DMS 273 (cell line): Measurements from ENCODE around the gene MT1G.
A peak's percentile ranks its signal among the peaks of the same experiment; 100 is the strongest.
"Not testable (repeated sequence)": the region's sequence is repeated elsewhere in the genome, so short reads cannot be mapped to it uniquely, and the experiment has no call there.

Source experiments
- DNase-seq: peaks from one replicate; lab custom pipeline; 2025; ENCODE audit not compliant: unreplicated experiment; lab: John Stamatoyannopoulos, UW

MT1G gene

DNA sequence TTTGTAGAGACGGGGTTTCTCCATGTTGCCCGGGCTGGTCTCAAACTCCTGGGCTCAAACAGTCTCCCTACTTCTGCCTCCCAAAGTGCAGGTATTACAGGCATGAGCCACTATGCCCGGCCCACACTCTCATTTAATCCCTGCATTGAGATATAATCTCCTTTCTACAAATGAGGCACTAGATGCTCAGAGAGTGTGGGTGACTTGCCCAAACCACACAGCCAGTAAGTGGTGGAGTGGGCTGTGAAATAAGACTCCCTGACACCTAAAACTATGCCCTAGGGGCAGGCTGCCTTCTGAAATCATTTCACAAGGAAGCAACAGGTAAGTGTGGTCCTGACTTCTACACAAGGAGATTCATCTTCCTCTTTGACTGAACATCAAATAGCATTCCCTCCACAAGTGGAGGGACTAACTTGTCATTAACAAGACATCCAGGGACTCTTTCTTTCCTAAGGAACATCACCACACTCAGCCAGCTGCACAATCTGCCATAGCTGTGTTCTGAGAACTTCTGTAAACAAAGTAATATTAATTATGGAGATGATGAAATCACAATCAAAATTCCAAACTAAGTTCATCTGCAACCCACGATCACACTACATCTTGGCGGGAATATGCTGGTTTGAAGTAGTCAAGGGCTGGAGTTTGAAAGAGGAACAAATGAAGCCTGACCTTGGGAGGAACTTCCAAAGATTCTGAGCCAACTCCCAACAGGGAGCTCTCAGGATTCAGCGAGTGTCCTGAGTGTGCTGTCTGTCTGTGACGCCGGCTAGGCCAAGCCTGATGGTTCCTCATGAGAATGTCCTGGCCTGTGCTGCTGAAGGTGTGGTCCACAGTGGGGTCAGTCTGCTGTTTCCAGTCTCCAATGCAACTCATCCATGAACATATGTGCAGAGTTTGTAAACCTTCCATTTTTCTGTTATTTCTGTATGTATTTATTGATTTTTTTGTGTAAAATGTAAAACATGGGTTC lies 2.3 kb downstream of the MT1G start:
- DNase-seq, result not testable (repeated sequence)

DNA sequence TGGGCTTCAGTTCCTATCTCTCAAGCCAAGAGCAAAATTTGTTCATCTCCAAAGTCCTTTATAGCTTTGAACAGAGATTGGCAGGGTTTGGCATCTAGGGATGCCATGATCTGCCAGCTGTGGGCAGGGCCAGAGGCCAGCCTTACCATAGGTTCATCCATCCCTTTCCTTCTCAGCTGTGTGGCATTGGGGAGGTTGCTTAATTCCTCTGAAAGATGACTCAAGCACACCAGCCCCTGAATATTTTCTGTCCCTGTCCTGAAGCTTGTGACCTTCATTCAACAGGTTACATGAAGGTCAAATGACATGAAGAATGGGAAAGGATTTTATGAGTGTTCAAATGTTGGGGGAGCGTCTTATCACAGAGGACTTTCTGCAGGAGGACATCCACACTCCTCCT lies 3.4 kb downstream of the MT1G start:
- no peak for DNase-seq

DNA sequence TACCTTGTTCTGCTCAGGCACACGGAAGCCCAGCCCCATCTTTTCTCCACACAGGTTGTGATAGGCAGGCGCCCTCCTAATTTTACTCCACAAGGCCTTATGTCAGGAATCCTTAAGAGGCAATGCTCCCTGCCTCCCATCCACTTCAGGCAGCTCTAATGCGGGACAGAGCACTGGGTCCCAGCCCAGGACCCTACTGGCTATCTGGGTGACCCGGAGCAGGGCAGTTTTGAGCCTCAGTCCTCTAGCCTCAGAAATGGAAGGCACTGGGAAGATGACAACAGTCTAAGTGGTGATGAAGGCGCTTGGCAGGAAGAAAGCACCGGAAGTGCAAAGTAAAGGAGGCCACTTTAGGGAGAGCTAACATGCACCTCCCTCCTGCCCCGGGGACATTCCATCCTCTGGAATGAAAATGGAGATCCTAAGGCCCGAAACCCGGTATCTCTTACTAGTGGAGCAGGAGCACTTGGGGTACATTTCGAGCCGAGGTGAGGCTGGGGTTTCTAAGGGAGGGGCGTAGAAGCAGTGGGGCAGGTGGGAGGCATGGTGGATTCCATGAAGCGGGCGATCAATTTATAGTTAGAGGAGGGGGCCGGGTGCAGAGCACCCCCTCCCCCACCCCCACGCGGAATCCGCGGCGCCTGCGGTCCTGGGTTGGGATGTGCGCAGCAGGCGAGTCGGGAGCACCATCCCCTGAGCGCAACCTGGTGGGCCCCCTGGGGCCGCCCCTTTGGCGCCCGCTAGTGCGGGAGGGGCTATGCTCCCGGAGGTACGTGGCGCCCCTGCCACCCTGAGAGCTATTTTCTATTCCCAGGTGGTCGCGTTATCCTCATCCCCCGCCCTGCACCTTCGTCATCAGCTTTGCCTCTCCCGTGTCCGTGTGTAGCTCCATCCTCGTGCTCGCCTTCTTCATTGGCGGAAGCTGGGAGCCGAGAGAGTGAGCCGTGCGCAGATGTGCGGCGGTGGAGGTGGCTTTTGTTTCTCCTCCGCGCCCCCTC lies 5.2 kb downstream of the MT1G start:
- no peak for DNase-seq

DNA sequence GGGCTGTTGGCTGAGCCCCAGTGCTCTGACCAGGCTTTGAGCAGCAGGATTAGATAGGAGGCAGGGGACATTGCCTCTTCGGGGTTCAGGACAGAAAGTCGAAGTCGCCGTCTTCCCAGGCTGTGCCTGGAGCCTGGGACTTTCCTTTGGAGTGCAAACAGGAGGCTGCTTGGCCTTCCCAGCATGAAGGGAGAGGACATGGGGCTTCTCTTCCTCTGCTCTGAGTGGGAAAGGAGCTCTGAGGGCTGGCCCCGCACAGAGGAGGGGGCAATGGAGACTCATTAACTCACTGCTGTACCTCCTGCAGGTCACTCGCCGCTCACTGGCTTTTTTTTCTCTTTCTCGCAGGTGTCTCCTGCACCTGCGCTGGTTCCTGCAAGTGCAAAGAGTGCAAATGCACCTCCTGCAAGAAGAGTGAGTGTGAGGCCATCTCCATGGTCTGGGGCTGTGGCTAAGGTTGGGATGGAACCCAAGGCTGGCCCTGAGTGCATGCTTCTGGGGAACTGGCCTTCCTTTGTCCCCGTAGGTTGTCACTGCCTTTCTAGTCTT lies 9.5 kb downstream of the MT1G start:
- DNase-seq, result no peak

DNA sequence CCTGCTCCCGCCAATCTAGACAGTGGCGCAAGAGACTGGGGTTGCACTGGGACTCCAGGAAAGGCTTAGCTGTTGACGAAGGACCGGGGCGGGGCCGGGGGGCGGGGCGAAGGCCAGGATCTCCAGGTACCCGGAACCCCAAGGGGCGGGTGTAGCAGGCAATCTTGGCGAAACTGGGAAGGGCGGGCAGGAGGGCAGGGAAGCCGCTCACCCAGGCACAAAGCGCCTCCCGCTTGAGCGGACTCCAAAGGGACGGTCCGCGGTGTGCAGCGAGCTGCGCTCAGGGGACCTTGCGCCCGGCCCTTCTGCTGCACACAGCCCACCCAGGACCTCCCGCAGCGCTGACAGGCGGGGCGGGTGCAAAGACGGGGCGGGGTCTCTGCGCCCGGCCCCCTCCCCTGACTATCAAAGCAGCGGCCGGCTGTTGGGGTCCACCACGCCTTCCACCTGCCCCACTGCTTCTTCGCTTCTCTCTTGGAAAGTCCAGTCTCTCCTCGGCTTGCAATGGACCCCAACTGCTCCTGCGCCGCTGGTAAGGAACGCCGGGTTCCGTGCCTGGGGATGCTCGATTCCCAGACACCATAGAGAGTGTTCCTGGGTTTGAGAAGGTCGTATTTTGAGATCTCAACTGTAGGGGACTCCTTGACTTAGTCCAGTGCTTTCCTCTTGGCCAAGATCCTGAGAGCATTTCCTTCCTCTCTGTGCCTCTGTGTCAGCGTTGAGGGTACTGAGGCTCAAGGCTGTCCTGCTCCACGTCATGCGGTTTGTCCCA lies 10.1 kb downstream of the MT1G start, which contains the start of gene MT1F:
Gene MT1F (plus strand): TSS at position 405 of the 772 bp plus-strand sequence. CDS start 100 bp downstream, at position 505.
- DNase-seq, result peak; percentile 80

DNA sequence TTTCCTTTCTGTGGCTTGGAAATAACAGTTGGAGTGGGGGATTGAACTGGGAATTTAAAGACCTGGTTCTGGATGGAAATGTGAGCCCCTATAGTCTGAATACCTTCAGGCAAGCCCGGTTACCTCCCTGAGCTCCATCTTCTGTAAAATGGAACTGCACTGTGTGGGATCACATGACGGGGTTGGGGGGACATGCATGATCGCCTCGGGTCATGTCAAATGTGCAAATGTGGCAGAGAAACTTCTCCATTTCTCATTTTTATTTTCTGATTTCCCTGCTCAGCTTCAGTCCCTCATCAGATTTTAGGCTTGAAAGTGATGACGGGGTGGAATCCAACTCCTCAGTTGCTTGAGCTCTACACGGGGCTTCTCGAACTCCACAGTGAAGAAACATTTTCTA lies 14.6 kb downstream of the MT1G start:
- DNase-seq, result no peak

DNA sequence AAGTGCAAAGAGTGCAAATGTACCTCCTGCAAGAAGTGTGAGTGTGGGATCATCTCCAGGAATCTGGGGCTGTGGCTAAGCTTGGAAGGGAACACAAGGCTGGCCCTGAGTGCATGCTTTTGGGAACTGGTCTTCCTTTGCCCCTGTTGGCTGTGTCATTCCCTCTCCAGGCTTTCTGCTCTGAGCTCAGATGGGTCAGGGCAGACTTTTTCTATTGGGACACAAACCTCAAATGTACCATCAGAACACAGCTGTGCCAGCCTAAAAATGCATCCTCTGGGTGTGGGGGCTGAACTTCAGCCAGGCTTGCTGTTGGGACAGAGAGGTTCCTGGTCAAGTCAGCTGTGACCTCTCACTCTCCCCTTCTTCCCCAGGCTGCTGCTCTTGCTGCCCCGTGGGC lies 15.3 kb downstream of the MT1G start:
- DNase-seq, result no peak

DNA sequence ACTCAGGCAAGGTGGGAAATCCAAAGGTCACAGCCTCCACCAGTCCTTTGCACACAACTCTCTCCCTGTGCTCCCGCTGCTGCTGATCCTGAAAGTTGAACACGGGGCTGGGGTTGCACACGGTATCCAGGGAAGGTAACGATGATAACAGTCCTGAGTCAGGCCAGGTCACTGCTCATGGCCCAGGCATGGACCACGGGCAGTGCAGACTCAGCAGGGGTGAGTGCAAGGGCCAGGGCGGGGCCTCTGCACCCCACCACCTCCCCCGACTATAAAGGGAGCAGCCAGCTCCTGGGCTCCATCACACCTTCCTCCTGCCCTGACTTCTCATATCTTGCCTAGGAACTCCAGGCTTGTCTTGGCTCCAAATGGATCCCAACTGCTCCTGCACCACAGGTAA lies 16.3 kb downstream of the MT1G start, which contains the start of gene MT1B:
Gene MT1B (plus strand): TSS at position 301 of the 400 bp plus-strand sequence. CDS start 68 bp downstream, at position 369.
- no peak for DNase-seq

DNA sequence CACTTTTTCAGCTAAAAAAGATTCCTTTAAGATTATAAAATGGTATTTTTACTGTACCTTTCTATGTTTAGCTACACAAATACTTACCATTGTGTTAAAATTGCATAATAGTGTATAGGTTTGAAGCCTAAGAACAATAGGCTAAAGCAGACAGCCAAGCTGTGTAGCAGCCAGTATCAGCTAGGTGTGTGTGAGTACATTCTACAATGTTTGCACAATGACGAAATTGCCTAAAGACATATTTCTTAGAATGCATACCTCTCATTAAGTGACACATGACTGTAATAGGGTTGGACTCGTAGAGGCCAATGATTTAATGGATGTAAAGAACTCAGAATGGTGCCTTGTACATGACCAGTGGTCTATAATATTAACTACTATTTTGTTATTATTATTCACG lies 18.0 kb downstream of the MT1G start:
- no peak for DNase-seq

DNA sequence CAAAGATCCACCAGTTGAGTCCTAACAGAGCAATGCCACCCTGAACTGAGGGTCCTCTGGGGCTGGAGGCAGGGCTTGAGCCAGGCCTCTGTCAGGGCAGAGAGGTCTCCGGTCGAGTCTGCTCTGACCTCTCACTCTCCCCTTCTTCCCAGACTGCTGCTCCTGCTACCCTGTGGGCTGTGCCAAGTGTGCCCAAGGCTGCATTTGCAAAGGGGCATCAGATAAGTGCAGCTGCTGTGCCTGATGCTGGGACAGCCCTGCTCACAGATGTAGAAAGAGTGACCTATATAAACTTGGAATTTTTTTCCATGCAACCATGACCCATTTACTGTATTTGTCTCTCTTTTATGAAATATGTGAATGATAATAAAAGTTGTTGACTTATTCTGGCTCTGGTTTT lies 18.6 kb downstream of the MT1G start:
- no peak for DNase-seq

DNA sequence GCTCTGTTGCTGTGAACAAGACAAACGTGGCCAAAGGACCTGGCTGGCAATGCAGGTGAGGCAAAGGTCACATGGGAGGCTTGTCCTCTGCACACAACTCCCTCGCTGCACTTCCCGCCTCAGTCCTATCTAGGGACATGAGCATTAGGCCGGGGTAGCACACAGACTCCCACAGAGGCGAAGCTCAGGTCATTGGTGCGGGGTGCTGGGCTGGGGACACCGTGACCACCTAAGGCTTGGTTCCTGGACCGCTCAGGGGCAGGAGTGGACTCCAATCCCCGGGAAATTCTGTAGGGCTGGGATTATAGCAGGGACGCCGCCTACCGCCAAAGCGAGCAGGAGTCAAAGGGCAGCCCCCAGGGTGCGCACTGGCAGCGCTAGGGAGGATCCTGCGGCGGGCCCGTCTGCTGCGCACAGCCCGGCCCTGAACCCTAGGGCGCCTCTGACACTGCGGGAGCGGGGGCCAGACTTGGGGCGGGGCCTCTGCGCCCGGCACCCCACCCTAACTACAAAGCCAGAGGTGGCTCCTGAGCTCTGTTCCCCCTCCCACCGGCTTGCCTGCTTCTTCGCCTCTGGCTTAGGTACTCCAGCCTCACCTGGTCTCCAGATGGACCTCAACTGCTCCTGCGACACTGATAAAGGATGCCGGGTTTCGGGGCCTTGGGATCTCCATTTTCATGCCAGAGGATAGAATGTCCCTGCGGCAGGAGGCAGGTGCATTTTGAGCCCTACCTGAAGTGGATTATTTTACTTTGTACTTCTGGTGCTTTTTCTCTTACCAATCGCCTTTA lies 20.0 kb downstream of the MT1G start:
- no peak for DNase-seq

DNA sequence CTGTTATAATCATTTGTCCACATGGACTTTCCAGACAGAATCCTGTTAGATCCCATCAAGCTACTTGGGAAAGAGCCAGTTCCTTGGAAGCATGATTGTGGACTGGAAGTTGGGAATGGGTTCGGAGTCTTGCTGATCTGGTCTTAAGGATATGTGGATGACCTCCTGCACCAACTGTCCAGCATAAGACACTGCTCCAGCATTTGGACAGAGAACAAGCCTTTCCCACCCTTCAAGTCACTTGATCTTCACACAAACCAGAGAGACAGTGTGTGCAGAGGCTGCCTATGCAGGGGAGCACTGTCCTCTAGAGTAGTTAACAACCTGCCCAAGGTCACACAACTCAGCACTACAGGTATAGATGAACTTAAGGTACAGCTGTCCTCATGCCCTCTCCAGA lies 22.0 kb downstream of the MT1G start:
- DNase-seq, result no peak

DNA sequence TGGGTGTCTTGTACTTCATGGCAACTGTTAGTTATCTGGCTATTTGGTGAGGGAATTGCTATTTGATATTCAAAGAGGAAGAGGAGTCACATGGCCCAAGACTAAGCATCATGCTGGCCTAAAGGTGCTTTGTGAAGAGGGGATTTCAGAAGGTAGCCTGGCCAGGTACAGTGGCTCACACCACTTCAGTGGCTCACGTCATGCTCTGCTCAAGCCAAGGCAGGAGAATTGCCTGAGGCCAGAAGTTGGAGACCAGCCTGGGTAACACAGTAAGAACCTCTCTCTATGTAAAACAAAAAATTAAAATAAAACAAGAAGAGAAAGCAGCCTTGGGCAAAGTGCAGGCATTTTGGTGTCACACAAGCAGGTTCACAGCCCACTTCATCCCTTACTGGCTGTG lies 22.6 kb downstream of the MT1G start:
- no peak for DNase-seq

DNA sequence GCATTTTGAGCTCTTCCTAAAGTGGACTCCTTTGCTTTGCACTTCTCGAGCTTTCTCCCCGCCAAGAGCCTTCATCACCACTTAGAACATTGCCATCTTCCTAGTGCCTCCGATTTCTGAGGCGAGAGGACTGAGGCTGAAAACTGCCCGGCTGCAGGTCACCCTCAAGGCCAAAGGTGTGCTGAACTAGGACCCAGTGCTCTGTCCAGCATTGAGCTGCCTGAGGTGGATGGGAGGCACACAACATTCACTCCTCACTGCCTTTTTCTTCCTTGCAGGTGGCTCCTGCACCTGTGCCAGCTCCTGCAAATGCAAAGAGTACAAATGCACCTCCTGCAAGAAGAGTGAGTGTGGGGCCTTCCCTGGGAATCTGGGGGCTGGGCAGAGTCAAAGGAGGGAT lies 24.0 kb downstream of the MT1G start:
- no peak for DNase-seq

DNA sequence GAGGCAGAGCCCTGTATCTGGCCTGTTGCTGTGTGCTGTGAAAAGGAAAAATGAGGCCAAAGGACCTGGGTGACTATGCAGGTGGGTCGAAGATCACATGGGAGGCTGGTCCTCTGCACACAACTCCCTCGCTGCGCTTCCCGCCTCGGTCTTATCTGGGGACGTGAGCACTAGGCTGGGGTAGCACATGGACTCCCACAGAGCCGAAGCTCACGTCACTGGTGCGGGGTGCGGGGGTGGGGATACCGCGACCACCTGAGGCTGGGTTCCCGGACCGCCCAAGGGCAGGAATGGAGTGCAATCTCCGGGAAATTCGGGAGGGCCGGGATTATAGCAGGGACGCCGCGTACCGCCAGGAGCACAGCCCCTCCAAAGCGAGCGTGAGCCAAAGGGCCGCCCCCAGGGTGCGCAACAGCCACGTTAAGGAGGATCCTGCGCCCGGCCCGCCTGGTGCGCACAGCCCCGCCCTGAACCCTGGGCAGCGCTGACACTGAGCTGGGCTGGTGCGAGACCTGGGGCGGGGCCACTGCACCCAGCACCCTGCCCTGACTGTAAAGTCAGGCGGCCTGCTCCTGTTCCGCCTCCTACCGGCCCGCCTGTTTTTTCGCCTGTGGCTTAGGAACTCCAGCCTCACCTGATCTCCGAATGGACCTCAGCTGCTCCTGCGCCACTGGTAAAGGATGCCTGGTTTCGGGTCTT lies 24.6 kb downstream of the MT1G start:
- DNase-seq, result no peak

DNA sequence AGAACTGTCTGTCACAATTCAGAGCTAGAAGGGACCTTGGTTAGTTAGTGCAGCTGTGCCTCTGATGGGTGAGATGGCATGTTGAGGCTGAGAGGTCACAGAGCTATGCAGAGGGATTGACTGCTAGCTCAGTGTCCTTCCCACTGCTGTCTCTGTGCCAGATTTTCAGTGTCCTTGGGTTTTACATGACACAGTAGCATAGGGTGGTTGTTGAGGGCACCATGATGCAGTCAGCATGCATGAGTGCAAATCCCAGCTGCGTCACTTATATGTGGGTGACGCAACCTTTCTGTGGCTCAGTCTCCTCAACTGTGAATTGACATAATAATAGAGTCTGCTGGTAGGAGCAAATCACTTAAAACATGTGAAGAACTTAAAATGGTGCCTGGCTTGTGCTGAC lies 26.7 kb downstream of the MT1G start:
- no peak for DNase-seq

DNA sequence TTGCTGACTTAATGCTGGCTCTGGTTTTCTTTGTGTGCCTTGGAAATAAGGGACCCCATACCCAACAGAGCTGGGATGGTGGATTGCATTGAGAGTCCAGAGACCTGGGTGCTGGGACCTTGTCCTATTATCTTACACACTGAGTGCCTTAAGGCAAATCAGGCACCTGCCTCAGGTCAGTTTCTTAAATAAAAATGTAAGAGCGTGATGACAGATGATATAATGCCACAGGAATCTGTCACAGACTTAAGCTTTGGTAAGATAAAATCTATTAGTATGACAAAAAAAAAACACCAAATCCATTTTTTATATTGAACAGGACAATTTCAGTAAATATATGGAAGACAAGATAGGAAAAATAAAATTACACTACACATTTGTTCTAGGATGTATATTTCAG lies 27.8 kb downstream of the MT1G start:
- DNase-seq, result no peak

DNA sequence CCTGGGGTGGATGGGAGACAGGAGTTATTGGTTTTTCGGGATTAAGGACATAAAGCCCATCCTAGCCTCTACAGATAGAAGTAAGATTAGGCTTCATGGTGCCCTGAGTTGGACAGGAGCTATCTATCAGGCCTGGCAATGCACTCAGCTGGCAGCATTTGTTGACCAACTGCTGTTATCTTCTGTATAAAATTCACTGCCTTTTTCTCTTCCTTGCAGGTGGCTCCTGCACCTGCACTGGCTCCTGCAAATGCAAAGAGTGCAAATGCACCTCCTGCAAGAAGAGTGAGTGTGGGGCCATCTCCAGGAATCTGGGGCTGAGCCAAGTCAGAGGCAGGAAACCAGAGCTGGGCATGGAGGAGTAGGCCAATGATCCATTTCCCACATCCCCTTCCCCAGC lies 28.8 kb downstream of the MT1G start:
- no peak for DNase-seq
